ENCODE results near the gene ANKRD18B. TPM values are rescaled to one million over a fixed set of nuclear protein-coding genes. Genes with fewer than 3 reads are reported as not detected.
"Not testable (repeated sequence)": the region's sequence is repeated elsewhere in the genome, so short reads cannot be mapped to it uniquely, and the experiment has no call there.

Gene ANKRD18B
- total RNA-seq, 1 experiment from 2014 or later, result 2.2 TPM

DNA sequence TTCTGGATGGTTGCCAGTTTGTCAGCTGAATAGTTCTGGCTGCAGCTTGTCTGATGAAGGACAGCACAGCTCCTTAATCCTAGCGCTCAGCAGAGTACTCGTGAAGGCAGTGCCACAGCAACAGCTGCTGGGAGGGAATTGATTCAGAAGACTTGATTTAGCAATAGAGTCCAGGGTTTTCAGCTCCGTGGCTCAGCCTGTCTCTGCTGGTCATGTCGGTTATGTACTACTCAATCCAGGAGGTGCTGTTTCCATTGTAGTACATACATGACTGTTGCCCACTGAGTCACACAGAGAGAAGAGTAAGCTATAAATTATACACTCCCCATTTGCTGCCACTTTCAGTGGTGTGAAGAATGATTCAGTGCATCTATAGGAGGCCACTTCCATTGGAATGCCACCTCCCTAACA, 28.3 kb downstream of the ANKRD18B start:
- DNase-seq; H3K9me3 Mint-ChIP-seq (ENCODE audit: unreplicated experiment); H3K4me1 Mint-ChIP-seq (ENCODE audit: low read depth, unreplicated experiment); H3K9me3 ChIP-seq; H3K4me1 ChIP-seq; BruUV-seq (replicated peaks); H3K36me3 ChIP-seq (ENCODE audit: control insufficient read depth, insufficient read depth, low read length); intact Hi-C loops (cut with micrococcal nuclease; ENCODE audit: unreplicated experiment); POLR2A ChIA-PET; H3K4me3 ChIP-seq (ENCODE audit: low read depth, low read length); H3K36me3 Mint-ChIP-seq (ENCODE audit: insufficient read depth, unreplicated experiment); H3K4me3 Mint-ChIP-seq (ENCODE audit: unreplicated experiment); CTCF ChIA-PET; H3K27ac Mint-ChIP-seq (ENCODE audit: unreplicated experiment); H3K27me3 ChIP-seq (replicated peaks; ENCODE audit: control insufficient read depth, insufficient read depth, low read length); H3K27me3 Mint-ChIP-seq (ENCODE audit: insufficient read depth, unreplicated experiment): not testable (repeated sequence)

DNA sequence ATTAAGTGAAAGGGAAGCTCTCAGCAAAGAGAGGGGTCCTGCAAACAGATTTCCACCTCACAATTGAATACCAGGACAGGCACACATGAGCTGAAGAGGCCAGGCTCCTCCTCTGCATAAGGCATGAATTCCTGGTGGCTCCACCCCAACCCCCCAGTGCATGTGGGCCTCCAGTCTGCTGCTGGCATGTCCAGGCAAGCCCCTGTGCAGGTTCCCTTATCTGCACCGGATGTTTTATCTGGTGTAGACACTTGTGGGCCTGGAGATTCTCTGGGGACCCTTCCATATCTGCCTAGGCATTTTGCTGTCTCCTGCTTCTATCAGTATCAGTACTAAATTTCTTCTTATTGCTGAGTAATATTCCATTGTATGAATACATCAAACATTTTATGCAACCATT, 36.2 kb downstream of the ANKRD18B start:
- peak; percentile 5 to 62 for DNase-seq
- H3K9me3 Mint-ChIP-seq (ENCODE audit: unreplicated experiment); H3K27me3 Mint-ChIP-seq (ENCODE audit: insufficient read depth, unreplicated experiment); BruUV-seq (replicated peaks); H3K4me3 Mint-ChIP-seq (ENCODE audit: unreplicated experiment); POLR2A ChIA-PET; H3K27me3 ChIP-seq (replicated peaks; ENCODE audit: control insufficient read depth, insufficient read depth, low read length); H3K9me3 ChIP-seq; H3K4me1 ChIP-seq; H3K4me3 ChIP-seq (ENCODE audit: low read depth, low read length); H3K36me3 ChIP-seq (ENCODE audit: control insufficient read depth, insufficient read depth, low read length); H3K4me1 Mint-ChIP-seq (ENCODE audit: low read depth, unreplicated experiment); intact Hi-C loops (cut with micrococcal nuclease; ENCODE audit: unreplicated experiment); H3K36me3 Mint-ChIP-seq (ENCODE audit: insufficient read depth, unreplicated experiment); H3K27ac Mint-ChIP-seq (ENCODE audit: unreplicated experiment): not testable (repeated sequence)
- CTCF ChIA-PET, result interaction anchor here (0.6 kb wide), 1 partner anchor 109 kb away, joined by 11 read pairs; no protein-coding TSS in a partner anchor

GRCh38 chr9:33562196-33562595, 38.1 kb downstream of the ANKRD18B start:
- H3K27me3 ChIP-seq (replicated peaks; ENCODE audit: control insufficient read depth, insufficient read depth, low read length); CTCF ChIA-PET; H3K36me3 ChIP-seq (ENCODE audit: control insufficient read depth, insufficient read depth, low read length); H3K27ac Mint-ChIP-seq (ENCODE audit: unreplicated experiment); H3K9me3 Mint-ChIP-seq (ENCODE audit: unreplicated experiment); BruUV-seq (replicated peaks); intact Hi-C loops (cut with micrococcal nuclease; ENCODE audit: unreplicated experiment); H3K4me1 ChIP-seq; H3K4me1 Mint-ChIP-seq (ENCODE audit: low read depth, unreplicated experiment); H3K4me3 ChIP-seq (ENCODE audit: low read depth, low read length); H3K36me3 Mint-ChIP-seq (ENCODE audit: insufficient read depth, unreplicated experiment); H3K27me3 Mint-ChIP-seq (ENCODE audit: insufficient read depth, unreplicated experiment); H3K9me3 ChIP-seq; H3K4me3 Mint-ChIP-seq (ENCODE audit: unreplicated experiment); POLR2A ChIA-PET; DNase-seq: not testable (repeated sequence)

- H3K9me3 Mint-ChIP-seq (ENCODE audit: unreplicated experiment); intact Hi-C loops (cut with micrococcal nuclease; ENCODE audit: unreplicated experiment); BruUV-seq (replicated peaks); H3K4me1 Mint-ChIP-seq (ENCODE audit: low read depth, unreplicated experiment); POLR2A ChIA-PET; DNase-seq; H3K36me3 Mint-ChIP-seq (ENCODE audit: insufficient read depth, unreplicated experiment); H3K4me1 ChIP-seq; H3K27me3 ChIP-seq (replicated peaks; ENCODE audit: control insufficient read depth, insufficient read depth, low read length); H3K36me3 ChIP-seq (ENCODE audit: control insufficient read depth, insufficient read depth, low read length); H3K9me3 ChIP-seq; H3K4me3 ChIP-seq (ENCODE audit: low read depth, low read length); H3K27ac Mint-ChIP-seq (ENCODE audit: unreplicated experiment); H3K27me3 Mint-ChIP-seq (ENCODE audit: insufficient read depth, unreplicated experiment); H3K4me3 Mint-ChIP-seq (ENCODE audit: unreplicated experiment): not testable (repeated sequence)
- CTCF ChIA-PET, result interaction anchor here (0.6 kb wide), 1 partner anchor 37 kb away, joined by 3 read pairs; no protein-coding TSS in a partner anchor
Observed at GRCh38 chr9:33567776-33568175, 43.7 kb downstream of the ANKRD18B start.

- BruUV-seq (replicated peaks); H3K9me3 Mint-ChIP-seq (ENCODE audit: unreplicated experiment); intact Hi-C loops (cut with micrococcal nuclease; ENCODE audit: unreplicated experiment): not testable (repeated sequence)
Observed at GRCh38 chr9:33577786-33578185, 53.7 kb downstream of the ANKRD18B start.

GRCh38 chr9:33579996-33580395, 55.9 kb downstream of the ANKRD18B start:
- H3K36me3 ChIP-seq (ENCODE audit: control insufficient read depth, insufficient read depth, low read length); H3K4me1 Mint-ChIP-seq (ENCODE audit: low read depth, unreplicated experiment); H3K27ac Mint-ChIP-seq (ENCODE audit: unreplicated experiment); DNase-seq; H3K9me3 Mint-ChIP-seq (ENCODE audit: unreplicated experiment); intact Hi-C loops (cut with micrococcal nuclease; ENCODE audit: unreplicated experiment); H3K27me3 ChIP-seq (replicated peaks; ENCODE audit: control insufficient read depth, insufficient read depth, low read length); H3K4me3 Mint-ChIP-seq (ENCODE audit: unreplicated experiment); POLR2A ChIA-PET; BruUV-seq (replicated peaks); CTCF ChIA-PET; H3K4me3 ChIP-seq (ENCODE audit: low read depth, low read length); H3K27me3 Mint-ChIP-seq (ENCODE audit: insufficient read depth, unreplicated experiment); H3K36me3 Mint-ChIP-seq (ENCODE audit: insufficient read depth, unreplicated experiment); H3K9me3 ChIP-seq; H3K4me1 ChIP-seq: not testable (repeated sequence)

More at GRCh38 chr9:33577786-33578185, 53.7 kb downstream of the ANKRD18B start:
- H3K27me3 Mint-ChIP-seq (ENCODE audit: insufficient read depth, unreplicated experiment); H3K27ac Mint-ChIP-seq (ENCODE audit: unreplicated experiment); H3K4me1 ChIP-seq; H3K4me1 Mint-ChIP-seq (ENCODE audit: low read depth, unreplicated experiment); DNase-seq; H3K9me3 ChIP-seq; POLR2A ChIA-PET; H3K36me3 ChIP-seq (ENCODE audit: control insufficient read depth, insufficient read depth, low read length); H3K4me3 Mint-ChIP-seq (ENCODE audit: unreplicated experiment); H3K27me3 ChIP-seq (replicated peaks; ENCODE audit: control insufficient read depth, insufficient read depth, low read length); H3K4me3 ChIP-seq (ENCODE audit: low read depth, low read length); H3K36me3 Mint-ChIP-seq (ENCODE audit: insufficient read depth, unreplicated experiment); CTCF ChIA-PET: not testable (repeated sequence)

- H3K4me1 Mint-ChIP-seq (ENCODE audit: low read depth, unreplicated experiment); H3K36me3 Mint-ChIP-seq (ENCODE audit: insufficient read depth, unreplicated experiment); H3K27me3 ChIP-seq (replicated peaks; ENCODE audit: control insufficient read depth, insufficient read depth, low read length); H3K9me3 Mint-ChIP-seq (ENCODE audit: unreplicated experiment); H3K36me3 ChIP-seq (ENCODE audit: control insufficient read depth, insufficient read depth, low read length); H3K27ac Mint-ChIP-seq (ENCODE audit: unreplicated experiment); DNase-seq; intact Hi-C loops (cut with micrococcal nuclease; ENCODE audit: unreplicated experiment); H3K27me3 Mint-ChIP-seq (ENCODE audit: insufficient read depth, unreplicated experiment); CTCF ChIA-PET; H3K4me3 ChIP-seq (ENCODE audit: low read depth, low read length); H3K4me3 Mint-ChIP-seq (ENCODE audit: unreplicated experiment); BruUV-seq (replicated peaks); POLR2A ChIA-PET; H3K9me3 ChIP-seq; H3K4me1 ChIP-seq: not testable (repeated sequence)
Observed at GRCh38 chr9:33582686-33583085, 58.6 kb downstream of the ANKRD18B start.
